Measurements from ENCODE around the gene P2RY14.

P2RY14 gene

DNA sequence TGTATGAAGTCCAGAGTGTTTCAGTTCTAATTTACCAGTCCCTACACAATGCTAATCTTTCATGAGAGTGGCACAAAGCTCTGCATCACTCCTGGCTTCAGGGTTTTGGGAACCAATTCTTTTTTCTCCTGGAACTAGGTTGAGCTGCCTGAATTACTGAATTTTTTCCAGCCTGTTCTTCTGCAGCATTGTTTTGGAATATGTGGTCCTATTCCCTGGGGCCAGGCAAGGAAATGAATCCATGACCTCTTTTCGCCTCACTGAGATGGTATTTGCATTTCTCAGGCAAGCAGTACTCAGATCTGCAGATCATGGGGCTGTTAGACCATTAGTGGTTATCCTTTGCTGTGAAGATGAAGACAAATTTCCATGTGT lies 49.7 kb downstream of the P2RY14 start:
- H3K79me2 ChIP-seq (ENCODE audit: insufficient read depth, low read length) = no peaks in the 10 kb centered on the region
- H2AFZ ChIP-seq (ENCODE audit: low read depth, low read length) = no peak overlapping the region
- no peak overlapping the region for H3K4me2 ChIP-seq (ENCODE audit: insufficient read depth, low read length)
- no peak overlapping the region for H3K9ac ChIP-seq (ENCODE audit: low read depth, low read length)
- DNase-seq = no peak
- no peak for TF ChIP-seq EZH2 (IDR thresholded peaks at IDR 0.05; ENCODE audit: borderline replicate concordance, low read depth, low read length, severe bottlenecking)
- TF ChIP-seq, protein P1, sequence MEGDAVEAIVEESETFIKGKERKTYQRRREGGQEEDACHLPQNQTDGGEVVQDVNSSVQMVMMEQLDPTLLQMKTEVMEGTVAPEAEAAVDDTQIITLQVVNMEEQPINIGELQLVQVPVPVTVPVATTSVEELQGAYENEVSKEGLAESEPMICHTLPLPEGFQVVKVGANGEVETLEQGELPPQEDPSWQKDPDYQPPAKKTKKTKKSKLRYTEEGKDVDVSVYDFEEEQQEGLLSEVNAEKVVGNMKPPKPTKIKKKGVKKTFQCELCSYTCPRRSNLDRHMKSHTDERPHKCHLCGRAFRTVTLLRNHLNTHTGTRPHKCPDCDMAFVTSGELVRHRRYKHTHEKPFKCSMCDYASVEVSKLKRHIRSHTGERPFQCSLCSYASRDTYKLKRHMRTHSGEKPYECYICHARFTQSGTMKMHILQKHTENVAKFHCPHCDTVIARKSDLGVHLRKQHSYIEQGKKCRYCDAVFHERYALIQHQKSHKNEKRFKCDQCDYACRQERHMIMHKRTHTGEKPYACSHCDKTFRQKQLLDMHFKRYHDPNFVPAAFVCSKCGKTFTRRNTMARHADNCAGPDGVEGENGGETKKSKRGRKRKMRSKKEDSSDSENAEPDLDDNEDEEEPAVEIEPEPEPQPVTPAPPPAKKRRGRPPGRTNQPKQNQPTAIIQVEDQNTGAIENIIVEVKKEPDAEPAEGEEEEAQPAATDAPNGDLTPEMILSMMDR (IDR thresholded peaks at IDR 0.05; ENCODE audit: borderline replicate concordance, extremely low read depth, low read length, poor library complexity, severe bottlenecking) = no peak
- no peak overlapping the region for H3K4me3 ChIP-seq (ENCODE audit: low read depth in 1 of 2, low read length in 2 of 2)
- H3K27me3 ChIP-seq (ENCODE audit: insufficient read depth, low read length, poor library complexity) = no peaks in the 10 kb centered on the region
- H4K20me1 ChIP-seq (ENCODE audit: insufficient read depth, low read length) = no peaks in the 10 kb centered on the region
- H3K36me3 ChIP-seq (ENCODE audit: insufficient read depth, low read length) = no peaks in the 10 kb centered on the region
- no peak overlapping the region for H3K27ac ChIP-seq (ENCODE audit: low read length)
- H3K9me3 ChIP-seq (ENCODE audit: insufficient read depth, low read length, severe bottlenecking) = no peaks in the 10 kb centered on the region
- ATAC-seq (ENCODE audit: insufficient read depth, low read depth) = no peak
- H3K4me1 ChIP-seq (ENCODE audit: insufficient read depth, low read length) = peaks cover 24% of the 10 kb centered on the region

DNA sequence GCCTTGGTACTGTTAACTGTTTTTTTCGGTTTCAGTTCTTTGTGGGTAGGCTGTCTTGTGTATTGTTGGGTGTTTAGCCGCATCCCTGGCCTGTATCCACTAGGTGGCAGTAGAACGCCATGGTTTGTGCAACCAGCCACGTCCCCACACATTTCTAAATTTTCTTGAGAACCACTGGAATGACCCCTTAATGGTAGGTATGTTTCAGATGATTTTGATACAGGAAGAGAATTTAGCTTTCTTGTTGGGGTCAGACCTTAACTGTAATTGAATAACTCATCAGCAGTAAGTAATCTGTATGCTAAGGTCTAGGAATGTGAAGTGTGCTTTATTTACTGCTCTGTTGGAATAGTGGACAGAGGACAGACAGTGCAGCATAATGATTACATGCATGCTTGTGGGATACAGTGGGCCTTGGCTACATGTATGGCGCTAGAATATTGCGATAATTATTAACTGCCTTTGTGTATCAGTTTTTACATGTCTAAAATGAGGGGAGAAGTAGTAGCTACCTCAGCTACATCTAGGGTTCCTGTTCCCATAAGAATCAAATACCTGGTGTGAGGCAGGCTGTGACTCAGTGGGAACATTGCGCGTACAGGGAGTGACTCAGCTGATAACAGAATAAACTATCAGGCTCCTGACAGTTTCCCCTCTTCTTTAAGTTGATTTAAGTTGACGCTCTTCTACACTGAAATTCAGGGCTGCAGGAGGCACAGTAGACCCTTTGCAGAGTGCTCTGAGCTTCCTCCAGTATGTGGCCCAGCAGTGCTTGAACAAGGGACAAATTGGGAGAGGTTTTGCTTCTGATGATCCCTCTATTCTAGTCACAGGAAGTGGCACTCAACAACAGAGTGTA lies 50.3 kb downstream of the P2RY14 start:
- no peaks in the 10 kb centered on the region for H3K27me3 ChIP-seq (ENCODE audit: insufficient read depth, low read length, poor library complexity)
- H3K4me1 ChIP-seq (ENCODE audit: insufficient read depth, low read length) = peaks cover 24% of the 10 kb centered on the region
- H3K9me3 ChIP-seq (ENCODE audit: insufficient read depth, low read length, severe bottlenecking) = no peaks in the 10 kb centered on the region
- TF ChIP-seq, protein P1 (IDR thresholded peaks at IDR 0.05; ENCODE audit: borderline replicate concordance, extremely low read depth, low read length, poor library complexity, severe bottlenecking) = peak; percentile 97
- TF ChIP-seq EZH2 (IDR thresholded peaks at IDR 0.05; ENCODE audit: borderline replicate concordance, low read depth, low read length, severe bottlenecking) = no peak
- no peak overlapping the region for H3K9ac ChIP-seq (ENCODE audit: low read depth, low read length)
- H3K36me3 ChIP-seq (ENCODE audit: insufficient read depth, low read length) = no peaks in the 10 kb centered on the region
- no peak overlapping the region; the same call in 1 of the 2 replicates for H2AFZ ChIP-seq (ENCODE audit: low read depth, low read length)
- H3K79me2 ChIP-seq (ENCODE audit: insufficient read depth, low read length) = no peaks in the 10 kb centered on the region
- ATAC-seq (ENCODE audit: insufficient read depth, low read depth) = peak; percentile 93
- H4K20me1 ChIP-seq (ENCODE audit: insufficient read depth, low read length) = no peaks in the 10 kb centered on the region
- peak overlapping the region; percentile 51 for H3K27ac ChIP-seq (ENCODE audit: low read length)
- no peak overlapping the region for H3K4me3 ChIP-seq (ENCODE audit: low read depth in 1 of 2, low read length in 2 of 2)
- DNase-seq = peak; percentile 77
- H3K4me2 ChIP-seq (ENCODE audit: insufficient read depth, low read length) = peak overlapping the region; percentile 39; the same call in 1 of the 2 replicates

DNA sequence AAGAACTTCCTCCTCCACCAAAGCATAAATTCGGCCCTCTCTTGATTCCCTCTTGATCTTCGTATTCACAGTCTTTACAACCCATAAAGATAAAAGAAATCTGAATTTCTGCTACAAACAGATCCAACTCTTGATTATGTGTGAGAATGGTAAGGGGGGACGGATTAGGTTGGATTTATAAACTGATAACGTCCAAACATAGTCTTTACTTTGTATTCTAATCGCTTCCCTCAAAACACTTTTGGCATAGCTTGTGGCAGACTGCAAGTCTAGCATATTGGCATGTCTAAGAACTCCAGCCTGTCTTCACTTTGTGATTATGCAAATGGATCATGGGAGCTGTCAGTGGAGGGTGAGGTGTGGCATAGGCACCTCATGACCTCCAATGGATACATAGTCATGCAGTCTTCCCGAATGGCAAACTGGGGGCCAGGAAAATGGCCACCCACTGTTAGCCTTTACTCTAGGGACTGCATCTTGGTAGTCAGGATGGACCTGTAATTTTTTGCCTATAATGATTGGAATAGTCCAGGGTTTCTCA lies 51.0 kb downstream of the P2RY14 start:
- no peak overlapping the region for H3K9ac ChIP-seq (ENCODE audit: low read depth, low read length)
- H3K4me1 ChIP-seq (ENCODE audit: insufficient read depth, low read length) = peaks cover 24% of the 10 kb centered on the region
- peak overlapping the region; percentile 51 for H3K27ac ChIP-seq (ENCODE audit: low read length)
- H4K20me1 ChIP-seq (ENCODE audit: insufficient read depth, low read length) = no peaks in the 10 kb centered on the region
- no peaks in the 10 kb centered on the region for H3K36me3 ChIP-seq (ENCODE audit: insufficient read depth, low read length)
- DNase-seq = no peak
- TF ChIP-seq, protein P1 (IDR thresholded peaks at IDR 0.05; ENCODE audit: borderline replicate concordance, extremely low read depth, low read length, poor library complexity, severe bottlenecking) = no peak
- no peak for TF ChIP-seq EZH2 (IDR thresholded peaks at IDR 0.05; ENCODE audit: borderline replicate concordance, low read depth, low read length, severe bottlenecking)
- peak; percentile 41 for ATAC-seq (ENCODE audit: insufficient read depth, low read depth)
- H3K79me2 ChIP-seq (ENCODE audit: insufficient read depth, low read length) = no peaks in the 10 kb centered on the region
- H3K4me2 ChIP-seq (ENCODE audit: insufficient read depth, low read length) = peak overlapping the region; percentile 39; the same call in 1 of the 2 replicates
- no peak overlapping the region; the same call in 1 of the 2 replicates for H2AFZ ChIP-seq (ENCODE audit: low read depth, low read length)
- no peaks in the 10 kb centered on the region for H3K27me3 ChIP-seq (ENCODE audit: insufficient read depth, low read length, poor library complexity)
- no peaks in the 10 kb centered on the region for H3K9me3 ChIP-seq (ENCODE audit: insufficient read depth, low read length, severe bottlenecking)
- no peak overlapping the region for H3K4me3 ChIP-seq (ENCODE audit: low read depth in 1 of 2, low read length in 2 of 2)

Data from DND-41 (cell line).